Activated naive CD4-positive, alpha-beta T cell treated with anti-CD3 and anti-CD28 coated beads, Interleukin-2, amount 50 U/mL, for 72 hours (primary cell): ENCODE data around the gene HLA-DQA1. TPM values are rescaled to one million over a fixed set of nuclear protein-coding genes. Genes with fewer than 3 reads are reported as not detected.

ENCODE experiments used
- total RNA-seq, 2 donors: library from RNA; stranded (reverse); gene quantifications; one replicate each; pipeline ENCODE4 v1.2.3, GENCODE V29; 2022

The HLA-DQA1 gene
- total RNA-seq, 2 donors from 2014 or later = 1.7 TPM; not detected in 1

Other genes with a start within 250 kb of the HLA-DQA1 start
- gene BTNL2, start 230.2 kb upstream of the HLA-DQA1 start, total RNA-seq = not detected
- gene HLA-DRA, start 197.5 kb upstream of the HLA-DQA1 start, total RNA-seq = 1 to 10 TPM; 1.9 to 2.2 TPM
- gene HLA-DRB5, start 107.1 kb upstream of the HLA-DQA1 start, total RNA-seq = 1 to 10 TPM; 1.1 to 1.6 TPM
- gene HLA-DRB1, start 47.6 kb upstream of the HLA-DQA1 start, total RNA-seq = 1 to 10 TPM; 4.4 to 9.5 TPM
- gene HLA-DQB1, start 29.3 kb downstream of the HLA-DQA1 start, total RNA-seq = 10 to 100 TPM in 1 of 2 donors, not detected in 1; 34.7 TPM
- gene HLA-DQA2, start 104.0 kb downstream of the HLA-DQA1 start, total RNA-seq = not detected
- under 1 TPM in 1 of 2 donors, not detected in 1; 0.54 TPM for gene HLA-DQB2, start 126.1 kb downstream of the HLA-DQA1 start, total RNA-seq
- 1 to 10 TPM; 3.8 to 4.0 TPM for gene HLA-DOB, start 179.6 kb downstream of the HLA-DQA1 start, total RNA-seq
- gene TAP2, start 201.3 kb downstream of the HLA-DQA1 start, total RNA-seq = 100 to 1,000 TPM; 118 to 128 TPM
- gene PSMB8, start 206.6 kb downstream of the HLA-DQA1 start, total RNA-seq = 100 to 1,000 TPM; 334 to 353 TPM
- gene TAP1, start 216.3 kb downstream of the HLA-DQA1 start, total RNA-seq = 100 to 1,000 TPM; 234 to 319 TPM
- gene PSMB9, start 216.8 kb downstream of the HLA-DQA1 start, total RNA-seq = 100 to 1,000 TPM; 202 to 262 TPM